ENCODE results near the gene MATN4. TPM values are rescaled to one million over a fixed set of nuclear protein-coding genes. Genes with fewer than 3 reads are reported as not detected.

MATN4 gene
- total RNA-seq, 4 donors from 2014 or later, result not detected

- Histone ChIP-seq H3K4me1 (peaks cover 0 to 11% (median 7%) of the 10 kb centered on the region in 4 donors), H3K36me3 (no peaks in the 10 kb centered on the region), H3K27ac (no peak overlapping the region), H3K4me3 (no peak overlapping the region), H3K27me3 (no peaks in the 10 kb centered on the region), H3K9me3 (no peaks in the 10 kb centered on the region)
- DNase-seq, result no peak
- TF ChIP-seq CTCF (IDR thresholded peaks at IDR 0.05) (no peak), POLR2A (IDR thresholded peaks at IDR 0.05) (no peak)
These were observed 13.4 kb downstream of the MATN4 start for GRCh38 chr20:45294659-45295058.

GRCh38 chr20:45294003-45294368 lies 14.1 kb downstream of the MATN4 start:
- H3K27ac ChIP-seq, result no peak overlapping the region
- DNase-seq, result no peak
- H3K9me3 ChIP-seq, result no peaks in the 10 kb centered on the region
- H3K4me3 ChIP-seq, result peak overlapping the region in 2 of 4 donors; percentile 47 to 56
- H3K4me1 ChIP-seq, result peaks cover 0 to 11% (median 7%) of the 10 kb centered on the region in 4 donors
- no peaks in the 10 kb centered on the region for H3K36me3 ChIP-seq
- no peak for TF ChIP-seq CTCF (IDR thresholded peaks at IDR 0.05)
- TF ChIP-seq POLR2A (IDR thresholded peaks at IDR 0.05), result no peak
- H3K27me3 ChIP-seq, result no peaks in the 10 kb centered on the region

- H3K9me3 ChIP-seq, result no peaks in the 10 kb centered on the region
- no peaks in the 10 kb centered on the region for H3K27me3 ChIP-seq
- peak overlapping the region in 1 of 4 donors; percentile 46 for H3K27ac ChIP-seq
- DNase-seq, result peak; percentile 72 to 92 (median 87)
- TF ChIP-seq POLR2A (IDR thresholded peaks at IDR 0.05), result no peak
- TF ChIP-seq CTCF (IDR thresholded peaks at IDR 0.05), result peak; percentile 62 to 97 (median 84)
- H3K4me3 ChIP-seq, result peak overlapping the region; percentile 46 to 75 (median 52)
- H3K4me1 ChIP-seq, result peaks cover 0 to 11% (median 7%) of the 10 kb centered on the region in 4 donors
- no peaks in the 10 kb centered on the region for H3K36me3 ChIP-seq
These were observed 14.8 kb downstream of the MATN4 start for GRCh38 chr20:45293041-45294002.

GRCh38 chr20:45292343-45292742 lies 15.8 kb downstream of the MATN4 start:
- Histone ChIP-seq H3K27ac (no peak overlapping the region), H3K36me3 (no peaks in the 10 kb centered on the region), H3K27me3 (no peaks in the 10 kb centered on the region), H3K4me1 (peaks cover 0 to 11% (median 7%) of the 10 kb centered on the region in 4 donors), H3K9me3 (no peaks in the 10 kb centered on the region), H3K4me3 (no peak overlapping the region)
- TF ChIP-seq POLR2A (IDR thresholded peaks at IDR 0.05), result no peak
- TF ChIP-seq CTCF (IDR thresholded peaks at IDR 0.05), result no peak
- no peak for DNase-seq

GRCh38 chr20:45291526-45291925 lies 16.6 kb downstream of the MATN4 start:
- DNase-seq, result no peak
- Histone ChIP-seq H3K27me3 (no peaks in the 10 kb centered on the region), H3K27ac (no peak overlapping the region), H3K4me3 (no peak overlapping the region), H3K4me1 (peaks cover 0 to 11% (median 7%) of the 10 kb centered on the region in 4 donors), H3K9me3 (no peaks in the 10 kb centered on the region), H3K36me3 (no peaks in the 10 kb centered on the region)
- TF ChIP-seq CTCF (IDR thresholded peaks at IDR 0.05) (no peak), POLR2A (IDR thresholded peaks at IDR 0.05) (no peak)
